Transverse colon (tissue), 4 donors: ENCODE data around the gene STAG2.

Experiments
- POLR2A ChIP-seq: fragments of 450-650 bp; IDR thresholded peaks from one replicate; pipeline ENCODE4 v1.6.1; 2016; ENCODE audit warnings: antibody characterized with exemption, mild to moderate bottlenecking, moderate library complexity
- POLR2AphosphoS5 ChIP-seq, 3 donors: sonication (generic); formaldehyde crosslinking; IDR thresholded peaks; one replicate each; pipeline ENCODE4 v1.6.1; 2016; ENCODE audit warnings: antibody characterized with exemption in 3 of 3
- TF ChIP-seq, protein P1 (sequence below), 5 experiments: fragments of 200-600 bp in 3 of 5; fragments of 450-650 bp in 2 of 5; sonication (generic) in 3 of 5; IDR thresholded peaks; 1 replicate in 2 of 5; 2 replicates in 3 of 5; pipeline ENCODE4 v1.5.1; 2016 to 2017; ENCODE audit warnings: antibody characterized with exemption in 5 of 5, inconsistent platforms in 3 of 5, mild to moderate bottlenecking in 2 of 5, moderate library complexity in 1 of 5

DNA sequence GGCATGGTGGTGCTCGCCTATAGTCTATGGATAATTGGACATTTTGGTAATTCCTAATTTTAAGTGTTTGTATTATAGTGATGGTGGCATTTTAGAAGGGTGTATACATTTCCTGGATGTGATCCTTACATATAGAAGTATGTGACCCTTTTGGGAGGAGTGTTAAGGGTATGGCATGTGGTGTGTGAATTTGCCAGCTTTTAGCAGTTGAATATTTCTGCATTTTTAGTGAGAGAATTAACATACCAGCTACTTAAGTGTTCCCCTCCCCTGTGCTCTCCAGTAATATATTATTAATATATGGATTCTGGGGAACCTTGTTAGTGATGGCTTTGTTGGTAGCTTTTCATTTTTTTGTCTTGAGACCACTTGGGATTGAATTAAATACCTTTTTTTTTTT is 55.3 kb downstream of the STAG2 start:
- TF ChIP-seq, protein P1, sequence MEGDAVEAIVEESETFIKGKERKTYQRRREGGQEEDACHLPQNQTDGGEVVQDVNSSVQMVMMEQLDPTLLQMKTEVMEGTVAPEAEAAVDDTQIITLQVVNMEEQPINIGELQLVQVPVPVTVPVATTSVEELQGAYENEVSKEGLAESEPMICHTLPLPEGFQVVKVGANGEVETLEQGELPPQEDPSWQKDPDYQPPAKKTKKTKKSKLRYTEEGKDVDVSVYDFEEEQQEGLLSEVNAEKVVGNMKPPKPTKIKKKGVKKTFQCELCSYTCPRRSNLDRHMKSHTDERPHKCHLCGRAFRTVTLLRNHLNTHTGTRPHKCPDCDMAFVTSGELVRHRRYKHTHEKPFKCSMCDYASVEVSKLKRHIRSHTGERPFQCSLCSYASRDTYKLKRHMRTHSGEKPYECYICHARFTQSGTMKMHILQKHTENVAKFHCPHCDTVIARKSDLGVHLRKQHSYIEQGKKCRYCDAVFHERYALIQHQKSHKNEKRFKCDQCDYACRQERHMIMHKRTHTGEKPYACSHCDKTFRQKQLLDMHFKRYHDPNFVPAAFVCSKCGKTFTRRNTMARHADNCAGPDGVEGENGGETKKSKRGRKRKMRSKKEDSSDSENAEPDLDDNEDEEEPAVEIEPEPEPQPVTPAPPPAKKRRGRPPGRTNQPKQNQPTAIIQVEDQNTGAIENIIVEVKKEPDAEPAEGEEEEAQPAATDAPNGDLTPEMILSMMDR (IDR thresholded peaks at IDR 0.05): no peak
- no peak for TF ChIP-seq POLR2AphosphoS5 (IDR thresholded peaks at IDR 0.05)
- no peak for TF ChIP-seq POLR2A
